ENCODE data around the gene SOX6.

DNA sequence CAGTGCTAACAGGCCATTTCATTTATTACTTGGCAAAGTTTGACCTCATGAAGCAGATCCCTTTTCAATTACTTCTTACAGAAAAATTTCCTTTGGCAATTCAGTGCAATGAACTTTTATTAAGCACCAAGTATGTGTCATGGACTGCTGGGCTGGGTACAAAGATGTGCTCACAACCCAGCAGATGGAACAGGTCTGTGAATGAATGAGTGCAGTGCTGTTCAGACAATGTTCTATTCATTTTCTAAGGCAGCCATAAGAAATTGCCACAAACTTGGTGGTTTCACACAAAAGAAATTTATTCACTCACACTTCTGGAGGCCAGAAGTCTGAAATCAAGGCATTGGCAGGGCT is 428.5 kb downstream of the SOX6 start:
- TF ChIP-seq, protein P1, sequence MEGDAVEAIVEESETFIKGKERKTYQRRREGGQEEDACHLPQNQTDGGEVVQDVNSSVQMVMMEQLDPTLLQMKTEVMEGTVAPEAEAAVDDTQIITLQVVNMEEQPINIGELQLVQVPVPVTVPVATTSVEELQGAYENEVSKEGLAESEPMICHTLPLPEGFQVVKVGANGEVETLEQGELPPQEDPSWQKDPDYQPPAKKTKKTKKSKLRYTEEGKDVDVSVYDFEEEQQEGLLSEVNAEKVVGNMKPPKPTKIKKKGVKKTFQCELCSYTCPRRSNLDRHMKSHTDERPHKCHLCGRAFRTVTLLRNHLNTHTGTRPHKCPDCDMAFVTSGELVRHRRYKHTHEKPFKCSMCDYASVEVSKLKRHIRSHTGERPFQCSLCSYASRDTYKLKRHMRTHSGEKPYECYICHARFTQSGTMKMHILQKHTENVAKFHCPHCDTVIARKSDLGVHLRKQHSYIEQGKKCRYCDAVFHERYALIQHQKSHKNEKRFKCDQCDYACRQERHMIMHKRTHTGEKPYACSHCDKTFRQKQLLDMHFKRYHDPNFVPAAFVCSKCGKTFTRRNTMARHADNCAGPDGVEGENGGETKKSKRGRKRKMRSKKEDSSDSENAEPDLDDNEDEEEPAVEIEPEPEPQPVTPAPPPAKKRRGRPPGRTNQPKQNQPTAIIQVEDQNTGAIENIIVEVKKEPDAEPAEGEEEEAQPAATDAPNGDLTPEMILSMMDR (IDR thresholded peaks at IDR 0.05; ENCODE audit: low read length) = no peak
- no peak for TF ChIP-seq EZH2 (optimal IDR thresholded peaks at IDR 0.05; ENCODE audit: low read depth, low read length)
- TF ChIP-seq EZH2phosphoT487 (IDR thresholded peaks at IDR 0.05; ENCODE audit: low read length) = no peak

All from MM.1S (cell line).